Measurements from ENCODE around the gene MCF2. TPM values are rescaled to one million over a fixed set of nuclear protein-coding genes. Genes with fewer than 3 reads are reported as not detected.
A peak's percentile ranks its signal among the peaks of the same experiment; 100 is the strongest.

The MCF2 gene
- total and polyA plus RNA-seq, 11 donors, result 0.03 to 1.1 (median 0.29) TPM; not detected in 1

DNA sequence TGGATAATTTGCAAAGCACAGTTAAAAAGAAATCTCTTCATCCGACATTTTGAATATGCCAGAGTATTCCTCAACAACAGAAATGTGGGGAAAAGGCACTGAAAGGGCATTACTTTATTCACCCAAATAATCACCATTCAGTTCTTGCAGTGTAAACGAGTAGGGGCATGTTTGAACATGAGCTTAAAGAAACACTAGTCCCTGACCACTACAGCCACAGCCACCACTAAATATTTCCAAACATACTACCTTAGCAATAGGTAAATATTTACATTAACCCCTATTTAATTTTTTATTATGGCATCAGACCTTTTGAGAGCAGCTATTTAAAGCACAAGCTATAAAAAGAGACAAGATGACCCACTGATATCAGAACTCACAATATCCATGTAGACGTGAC, 27.6 kb downstream of the MCF2 start:
- H3K27ac ChIP-seq, result no peak overlapping the region
- H3K27me3 ChIP-seq, result no peaks in the 10 kb centered on the region
- no peak overlapping the region for H3K4me3 ChIP-seq
- H3K9me3 ChIP-seq, result peaks cover 0 to 4% (median 0%) of the 10 kb centered on the region in 12 donors
- WGBS, 4 donors, result 40 to 61% (median 58%) methylated on average over 3 of the region's 3 CpGs
- TF ChIP-seq CTCF (IDR thresholded peaks at IDR 0.05) (no peak), POLR2A (IDR thresholded peaks at IDR 0.05) (no peak)
- H3K4me1 ChIP-seq, result no peaks in the 10 kb centered on the region
- ATAC-seq (no peak), DNase-seq (no peak)
- H3K36me3 ChIP-seq, result no peaks in the 10 kb centered on the region
- intact Hi-C loops (cut with DNase I), result no loop called here

DNA sequence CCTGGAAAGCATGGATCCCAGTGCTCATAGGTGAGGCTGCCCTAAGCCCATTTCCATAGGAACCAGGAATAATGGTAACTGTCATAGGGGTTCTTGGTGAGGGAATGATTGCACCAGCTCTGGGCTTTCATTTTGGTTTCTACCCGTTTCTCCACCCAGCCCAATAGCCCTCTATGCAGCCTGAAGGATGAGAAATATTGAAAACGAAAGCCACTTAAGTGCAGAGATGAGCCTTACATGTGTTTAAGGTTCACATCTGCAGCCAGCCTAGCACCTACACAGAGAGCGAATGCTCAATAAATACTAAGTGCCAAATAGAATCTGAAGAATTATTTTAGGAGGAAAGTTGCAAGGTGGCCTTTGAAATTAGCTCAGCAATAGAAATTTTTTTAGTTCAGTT, 60.4 kb downstream of the MCF2 start:
- no peak for TF ChIP-seq CTCF (IDR thresholded peaks at IDR 0.05)
- TF ChIP-seq POLR2A (IDR thresholded peaks at IDR 0.05), result no peak
- Histone ChIP-seq H3K36me3 (no peaks in the 10 kb centered on the region), H3K9me3 (peaks cover 0 to 8% (median 0%) of the 10 kb centered on the region in 12 donors), H3K27me3 (peaks cover 0 to 12% (median 0%) of the 10 kb centered on the region in 9 donors), H3K4me1 (no peaks in the 10 kb centered on the region), H3K4me3 (no peak overlapping the region), H3K27ac (no peak overlapping the region)
- ATAC-seq (no peak), DNase-seq (no peak)
- intact Hi-C loops (cut with DNase I), result no loop called here
- 71 to 81% (median 77%) methylated on average over 3 of the region's 3 CpGs for WGBS, 4 donors

DNA sequence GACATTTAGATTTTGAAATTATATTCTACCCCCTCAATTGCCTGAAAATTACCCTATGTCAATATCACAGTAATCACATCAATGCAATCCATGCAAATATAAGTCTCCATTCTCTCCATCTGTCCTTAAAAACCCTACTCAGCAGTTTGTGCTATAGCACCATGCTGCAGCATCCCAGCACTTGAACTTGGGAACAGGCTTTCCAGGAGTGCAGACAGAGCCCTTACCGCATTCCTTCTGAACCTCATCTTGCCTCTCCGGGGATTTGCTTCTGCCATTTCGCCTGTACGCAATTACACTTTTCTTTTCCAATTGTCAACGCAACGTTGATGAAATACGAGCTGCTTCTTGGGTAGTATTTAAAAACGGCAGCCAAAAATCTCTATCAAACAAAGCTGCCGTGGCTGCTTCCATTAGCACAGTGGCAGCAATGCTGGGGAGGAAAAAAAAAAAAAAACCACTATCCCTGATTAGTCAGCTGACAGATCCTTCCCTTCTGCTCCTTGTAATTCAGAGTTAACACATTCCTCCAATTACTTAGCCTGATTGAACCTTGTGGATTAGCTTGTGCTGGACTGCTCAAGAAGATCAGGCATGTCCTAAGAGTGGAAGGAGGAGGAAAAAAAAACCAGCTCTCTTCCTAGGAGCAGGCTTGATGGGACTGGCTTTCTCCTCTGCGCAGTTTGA, 65.6 kb downstream of the MCF2 start:
- TF ChIP-seq POLR2A (IDR thresholded peaks at IDR 0.05) (no peak), CTCF (IDR thresholded peaks at IDR 0.05) (no peak)
- H3K4me3 ChIP-seq, result peak overlapping the region in 4 of 12 donors; percentile 10 to 39 (median 26)
- 13 to 35% (median 25%) methylated on average over 10 of the region's 10 CpGs for WGBS, 4 donors

DNA sequence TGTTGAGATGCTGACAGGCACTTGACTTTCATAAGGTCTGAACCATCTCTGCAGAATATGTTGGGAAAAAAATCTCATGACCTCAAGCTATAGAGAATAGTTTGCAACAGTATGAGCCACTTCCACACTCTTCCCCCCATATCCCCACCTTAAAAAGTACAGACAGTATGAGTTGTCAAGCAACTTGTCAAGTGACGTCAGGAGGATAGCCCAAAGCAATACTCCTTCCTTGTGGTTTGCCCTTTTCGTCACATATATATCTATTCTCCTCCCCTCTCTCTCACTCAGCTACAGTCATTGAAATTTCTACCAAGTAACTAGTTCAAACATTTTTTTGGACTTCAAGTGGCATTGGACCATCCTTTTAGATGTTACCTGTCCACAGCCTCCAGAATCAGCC, 67.7 kb downstream of the MCF2 start:
- WGBS, 4 donors, result 62 to 77% (median 72%) methylated on average over 2 of the region's 2 CpGs
- intact Hi-C loops (cut with DNase I), result no loop called here
- Histone ChIP-seq H3K36me3 (no peaks in the 10 kb centered on the region), H3K9me3 (no peaks in the 10 kb centered on the region), H3K4me3 (no peak overlapping the region), H3K27me3 (peaks cover 0 to 20% (median 0%) of the 10 kb centered on the region in 9 donors), H3K27ac (no peak overlapping the region), H3K4me1 (no peaks in the 10 kb centered on the region)
- no peak for ATAC-seq
- TF ChIP-seq CTCF (IDR thresholded peaks at IDR 0.05), result no peak
- TF ChIP-seq POLR2A (IDR thresholded peaks at IDR 0.05), result no peak
- no peak for DNase-seq

More for the DNA sequence above, 65.6 kb downstream of the MCF2 start:
- Histone ChIP-seq H3K27ac (no peak overlapping the region), H3K9me3 (no peaks in the 10 kb centered on the region), H3K36me3 (no peaks in the 10 kb centered on the region), H3K27me3 (peaks cover 0 to 20% (median 0%) of the 10 kb centered on the region in 9 donors), H3K4me1 (no peaks in the 10 kb centered on the region)
- no peak for DNase-seq
- intact Hi-C loops (cut with DNase I), result no loop called here
- ATAC-seq, result no peak
